Uterus (tissue), 2 donors: ENCODE measurements around the gene PNLIPRP3.

Experiments
- CTCF ChIP-seq, 4 experiments: fragments of 200-600 bp in 2 of 4; fragments of 450-650 bp in 2 of 4; sonication (generic) in 2 of 4; IDR thresholded peaks; one replicate each; pipeline ENCODE4 v1.5.1; 2016 to 2019; ENCODE audit warnings: antibody characterized with exemption in 4 of 4, mild to moderate bottlenecking in 2 of 4, moderate library complexity in 1 of 4
- POLR2A ChIP-seq, 2 donors: fragments of 450-650 bp; IDR thresholded peaks; one replicate each; pipeline ENCODE4 v1.6.1; 2016; ENCODE audit warnings: antibody characterized with exemption in 2 of 2, mild to moderate bottlenecking in 1 of 2, moderate library complexity in 1 of 2

- TF ChIP-seq CTCF (IDR thresholded peaks at IDR 0.05) = no peak
- TF ChIP-seq POLR2A (IDR thresholded peaks at IDR 0.05) = no peak
Measured at GRCh38 chr10:116466715-116467422, 39.2 kb downstream of the PNLIPRP3 start.
